K562 (cell line): ENCODE data around the gene DBF4B. TPM values are rescaled to one million over a fixed set of nuclear protein-coding genes. Genes with fewer than 3 reads are reported as not detected.
A peak's percentile ranks its signal among the peaks of the same experiment; 100 is the strongest.

Experiments used
- ETV6 ChIP-seq, 3 experiments: fragments of 150-350 bp in 1 of 3; sonication (generic) in 1 of 3; formaldehyde crosslinking in 1 of 3; IDR thresholded peaks; 2 replicates each; pipeline versions ENCODE4 v1.6.1 to v1.8.0; 2014 to 2022; ENCODE audit warnings: borderline replicate concordance in 2 of 3, low read depth in 2 of 3, antibody characterized with exemption in 1 of 3, low read length in 1 of 3, mild to moderate bottlenecking in 1 of 3, missing genetic modification reagents in 1 of 3
- GATA2 ChIP-seq: sonication (generic); formaldehyde crosslinking; IDR thresholded peaks from 2 replicates; pipeline ENCODE4 v1.4.0; 2020; ENCODE audit warnings: mild to moderate bottlenecking, missing genetic modification reagents
- L3MBTL2 ChIP-seq: fragments of 450-650 bp; IDR thresholded peaks from 2 replicates; pipeline ENCODE4 v1.6.1; 2016; ENCODE audit warnings: mild to moderate bottlenecking, moderate library complexity
- RBBP5 ChIP-seq: fragments of 200-600 bp; sonication (generic); IDR thresholded peaks from 2 replicates; pipeline ENCODE4 v1.6.1; 2012; ENCODE audit warnings: borderline replicate concordance, mild to moderate bottlenecking, low read length, control low read depth, inconsistent platforms; ENCODE audit not compliant: insufficient read depth, poor library complexity, severe bottlenecking
- polyA plus RNA-seq, 8 experiments: library from polyadenylated mRNA; depleted of rRNA in 4 of 8; stranded (reverse) in 5 of 8; unstranded in 3 of 8; fragments of >200 nt; fragmentation: Nextera tagmentation in 2 of 8; fragmentation: Illumina TruSeq in 1 of 8; extraction: Ambion mirVana in 2 of 8; extraction: Trizol in 1 of 8; gene quantifications; 2 replicates each; pipeline versions ENCODE4 v1.2.1 to v1.2.3, GENCODE V29; 2011 to 2014; ENCODE audit warnings: inconsistent platforms in 1 of 8, missing spikeins in 1 of 8
- total RNA-seq, 7 experiments: library from RNA; depleted of rRNA in 6 of 7; stranded (reverse); fragments of >200 nt in 6 of 7; fragmentation: Illumina TruSeq in 2 of 7; extraction: Trizol in 2 of 7; gene quantifications; 2 replicates each; pipeline versions ENCODE4 v1.2.1 to v1.2.3, GENCODE V29; 2011 to 2021; ENCODE audit warnings: low replicate concordance in 1 of 7
- TF ChIP-seq, protein P1 (sequence below): fragments of 450-650 bp; IDR thresholded peaks from 2 replicates; pipeline ENCODE4 v1.6.1; 2014; ENCODE audit warnings: low read depth, mild to moderate bottlenecking, moderate library complexity, borderline replicate concordance
- TF ChIP-seq, protein P2 (sequence below), 2 experiments: IDR thresholded peaks in 1 of 2; conservative IDR thresholded peaks in 1 of 2; 2 replicates each; pipeline ENCODE4 v1.6.1; 2016; ENCODE audit warnings: low read depth in 2 of 2, mild to moderate bottlenecking in 1 of 2, missing compliant biosample characterization in 1 of 2, missing genetic modification characterization in 1 of 2, moderate library complexity in 1 of 2
- TF ChIP-seq, protein P3 (sequence below), 2 experiments: fragments of 450-650 bp in 1 of 2; sonication (generic) in 1 of 2; formaldehyde crosslinking in 1 of 2; IDR thresholded peaks; 2 replicates each; pipeline versions ENCODE4 v1.7.1 to v1.9.0; 2016 to 2022; ENCODE audit warnings: inconsistent platforms in 1 of 2, mild to moderate bottlenecking in 1 of 2, missing genetic modification reagents in 1 of 2
- TF ChIP-seq, protein P4 (sequence below): IDR thresholded peaks from 2 replicates; pipeline ENCODE4 v1.6.1; 2011; ENCODE audit warnings: borderline replicate concordance, low read depth, mild to moderate bottlenecking, moderate library complexity, low read length; ENCODE audit not compliant: insufficient read depth, poor library complexity, severe bottlenecking

The DBF4B gene
- total and polyA plus RNA-seq, 9 of the 15 experiments (the other 6 are each of a cell fraction or from before 2014, with no cell fraction given): 2.5 to 26.9 (median 14.6) TPM

DNA sequence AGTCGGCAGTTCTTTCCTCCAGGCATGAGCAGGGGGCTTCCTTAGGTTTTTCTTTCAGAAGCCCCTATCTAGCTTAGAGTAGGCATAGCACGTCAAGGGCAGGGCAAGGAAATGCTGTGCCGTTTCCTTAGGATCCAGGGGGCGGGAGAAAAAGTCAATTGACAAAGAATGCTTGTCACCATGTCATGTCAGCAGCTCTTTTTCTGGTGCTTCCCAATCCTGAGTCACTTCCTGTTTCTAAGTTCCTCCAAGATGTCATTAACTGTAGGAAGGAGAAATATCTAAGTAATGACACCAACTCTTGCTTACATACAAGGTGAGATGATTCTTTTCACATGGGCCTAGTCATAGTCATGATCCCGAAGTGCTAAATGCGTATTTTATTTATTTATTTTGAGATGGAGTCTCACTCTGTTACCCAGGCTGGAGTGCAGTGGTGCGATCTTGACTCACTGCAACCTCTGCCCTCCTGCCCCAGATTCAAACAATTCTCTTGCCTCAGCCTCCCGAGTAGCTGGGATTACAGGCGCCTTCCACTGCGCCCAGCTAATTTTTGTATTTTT lies 86.5 kb downstream of the DBF4B start (continued):
- TF ChIP-seq L3MBTL2 (peak; percentile 38; the same call in 1 of the 2 replicates), ETV6 (IDR thresholded peaks at IDR 0.05; ENCODE audit: borderline replicate concordance in 1 of 2, low read depth in 2 of 2, low read length in 1 of 2) (peak in 1 of 2 experiments; percentile 78; a peak in 2 of 4 replicates), ETV6 (CRISPR knock-in tag; IDR thresholded peaks at IDR 0.05; ENCODE audit: borderline replicate concordance) (no peak), GATA2 (CRISPR knock-in tag) (no peak), RBBP5 (no peak)
- TF ChIP-seq, protein P1, sequence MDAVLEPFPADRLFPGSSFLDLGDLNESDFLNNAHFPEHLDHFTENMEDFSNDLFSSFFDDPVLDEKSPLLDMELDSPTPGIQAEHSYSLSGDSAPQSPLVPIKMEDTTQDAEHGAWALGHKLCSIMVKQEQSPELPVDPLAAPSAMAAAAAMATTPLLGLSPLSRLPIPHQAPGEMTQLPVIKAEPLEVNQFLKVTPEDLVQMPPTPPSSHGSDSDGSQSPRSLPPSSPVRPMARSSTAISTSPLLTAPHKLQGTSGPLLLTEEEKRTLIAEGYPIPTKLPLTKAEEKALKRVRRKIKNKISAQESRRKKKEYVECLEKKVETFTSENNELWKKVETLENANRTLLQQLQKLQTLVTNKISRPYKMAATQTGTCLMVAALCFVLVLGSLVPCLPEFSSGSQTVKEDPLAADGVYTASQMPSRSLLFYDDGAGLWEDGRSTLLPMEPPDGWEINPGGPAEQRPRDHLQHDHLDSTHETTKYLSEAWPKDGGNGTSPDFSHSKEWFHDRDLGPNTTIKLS: no peak
- TF ChIP-seq, protein P2, sequence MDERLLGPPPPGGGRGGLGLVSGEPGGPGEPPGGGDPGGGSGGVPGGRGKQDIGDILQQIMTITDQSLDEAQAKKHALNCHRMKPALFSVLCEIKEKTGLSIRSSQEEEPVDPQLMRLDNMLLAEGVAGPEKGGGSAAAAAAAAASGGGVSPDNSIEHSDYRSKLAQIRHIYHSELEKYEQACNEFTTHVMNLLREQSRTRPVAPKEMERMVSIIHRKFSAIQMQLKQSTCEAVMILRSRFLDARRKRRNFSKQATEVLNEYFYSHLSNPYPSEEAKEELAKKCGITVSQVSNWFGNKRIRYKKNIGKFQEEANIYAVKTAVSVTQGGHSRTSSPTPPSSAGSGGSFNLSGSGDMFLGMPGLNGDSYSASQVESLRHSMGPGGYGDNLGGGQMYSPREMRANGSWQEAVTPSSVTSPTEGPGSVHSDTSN (CRISPR knock-in tag; IDR thresholded peaks at IDR 0.05; ENCODE audit: low read depth): no peak
- TF ChIP-seq, protein P2 (tag; conservative IDR thresholded peaks at IDR 0.05; ENCODE audit: low read depth): 0 out of 2 replicates have a peak, but pooled peaks have one; percentile 15
- TF ChIP-seq, protein P3, sequence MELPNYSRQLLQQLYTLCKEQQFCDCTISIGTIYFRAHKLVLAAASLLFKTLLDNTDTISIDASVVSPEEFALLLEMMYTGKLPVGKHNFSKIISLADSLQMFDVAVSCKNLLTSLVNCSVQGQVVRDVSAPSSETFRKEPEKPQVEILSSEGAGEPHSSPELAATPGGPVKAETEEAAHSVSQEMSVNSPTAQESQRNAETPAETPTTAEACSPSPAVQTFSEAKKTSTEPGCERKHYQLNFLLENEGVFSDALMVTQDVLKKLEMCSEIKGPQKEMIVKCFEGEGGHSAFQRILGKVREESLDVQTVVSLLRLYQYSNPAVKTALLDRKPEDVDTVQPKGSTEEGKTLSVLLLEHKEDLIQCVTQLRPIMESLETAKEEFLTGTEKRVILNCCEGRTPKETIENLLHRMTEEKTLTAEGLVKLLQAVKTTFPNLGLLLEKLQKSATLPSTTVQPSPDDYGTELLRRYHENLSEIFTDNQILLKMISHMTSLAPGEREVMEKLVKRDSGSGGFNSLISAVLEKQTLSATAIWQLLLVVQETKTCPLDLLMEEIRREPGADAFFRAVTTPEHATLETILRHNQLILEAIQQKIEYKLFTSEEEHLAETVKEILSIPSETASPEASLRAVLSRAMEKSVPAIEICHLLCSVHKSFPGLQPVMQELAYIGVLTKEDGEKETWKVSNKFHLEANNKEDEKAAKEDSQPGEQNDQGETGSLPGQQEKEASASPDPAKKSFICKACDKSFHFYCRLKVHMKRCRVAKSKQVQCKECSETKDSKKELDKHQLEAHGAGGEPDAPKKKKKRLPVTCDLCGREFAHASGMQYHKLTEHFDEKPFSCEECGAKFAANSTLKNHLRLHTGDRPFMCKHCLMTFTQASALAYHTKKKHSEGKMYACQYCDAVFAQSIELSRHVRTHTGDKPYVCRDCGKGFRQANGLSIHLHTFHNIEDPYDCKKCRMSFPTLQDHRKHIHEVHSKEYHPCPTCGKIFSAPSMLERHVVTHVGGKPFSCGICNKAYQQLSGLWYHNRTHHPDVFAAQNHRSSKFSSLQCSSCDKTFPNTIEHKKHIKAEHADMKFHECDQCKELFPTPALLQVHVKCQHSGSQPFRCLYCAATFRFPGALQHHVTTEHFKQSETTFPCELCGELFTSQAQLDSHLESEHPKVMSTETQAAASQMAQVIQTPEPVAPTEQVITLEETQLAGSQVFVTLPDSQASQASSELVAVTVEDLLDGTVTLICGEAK (IDR thresholded peaks at IDR 0.05): peak; percentile 65
- TF ChIP-seq, protein P3 (CRISPR knock-in tag; IDR thresholded peaks at IDR 0.05): no peak
- TF ChIP-seq, protein P4, sequence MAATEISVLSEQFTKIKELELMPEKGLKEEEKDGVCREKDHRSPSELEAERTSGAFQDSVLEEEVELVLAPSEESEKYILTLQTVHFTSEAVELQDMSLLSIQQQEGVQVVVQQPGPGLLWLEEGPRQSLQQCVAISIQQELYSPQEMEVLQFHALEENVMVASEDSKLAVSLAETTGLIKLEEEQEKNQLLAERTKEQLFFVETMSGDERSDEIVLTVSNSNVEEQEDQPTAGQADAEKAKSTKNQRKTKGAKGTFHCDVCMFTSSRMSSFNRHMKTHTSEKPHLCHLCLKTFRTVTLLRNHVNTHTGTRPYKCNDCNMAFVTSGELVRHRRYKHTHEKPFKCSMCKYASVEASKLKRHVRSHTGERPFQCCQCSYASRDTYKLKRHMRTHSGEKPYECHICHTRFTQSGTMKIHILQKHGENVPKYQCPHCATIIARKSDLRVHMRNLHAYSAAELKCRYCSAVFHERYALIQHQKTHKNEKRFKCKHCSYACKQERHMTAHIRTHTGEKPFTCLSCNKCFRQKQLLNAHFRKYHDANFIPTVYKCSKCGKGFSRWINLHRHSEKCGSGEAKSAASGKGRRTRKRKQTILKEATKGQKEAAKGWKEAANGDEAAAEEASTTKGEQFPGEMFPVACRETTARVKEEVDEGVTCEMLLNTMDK: no peak
